EH (cell line): Measurements from ENCODE around the gene CPAMD8.
"Not testable (repeated sequence)": the region's sequence is repeated elsewhere in the genome, so short reads cannot be mapped to it uniquely, and the experiment has no call there.

ENCODE experiments used
- DNase-seq: peaks from one replicate; pipeline ENCODE4 v3.0.0-alpha.2; 2015; ENCODE audit warnings: low read depth

CPAMD8 gene

DNA sequence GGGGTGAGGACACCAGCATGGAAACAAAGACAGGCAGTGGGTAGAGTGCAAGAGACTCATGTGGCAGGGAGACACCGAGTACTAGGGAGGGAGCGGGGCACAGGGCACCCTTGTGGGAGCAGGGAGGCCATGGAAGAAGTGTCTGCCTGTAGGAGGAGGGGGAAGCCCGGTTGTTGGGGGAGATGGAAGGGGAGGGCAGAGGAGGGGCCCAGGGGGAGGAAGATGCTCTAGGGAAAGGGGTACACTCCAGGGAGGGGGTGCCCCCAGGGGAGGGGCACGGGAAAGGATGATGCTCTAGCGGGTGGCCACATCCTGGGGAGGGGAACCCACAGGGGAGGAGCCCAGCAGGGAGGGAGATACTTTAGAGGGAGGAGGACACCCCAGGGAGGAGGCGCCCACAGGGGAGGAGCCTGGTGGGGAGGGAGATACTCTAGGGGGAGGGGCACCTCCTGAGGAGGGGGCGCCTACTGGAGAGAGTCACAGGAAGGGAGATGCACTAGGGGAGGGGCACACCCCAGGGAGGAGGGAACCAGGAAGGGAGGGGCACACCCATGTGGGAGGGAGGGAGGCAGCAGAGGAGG, 24.9 kb downstream of the CPAMD8 start:
- no peak for DNase-seq

- DNase-seq: no peak
Observed at GRCh38 chr19:16998635-16999194, 27.9 kb downstream of the CPAMD8 start.

GRCh38 chr19:16996838-16997490, 29.6 kb downstream of the CPAMD8 start:
- not testable (repeated sequence) for DNase-seq

DNA sequence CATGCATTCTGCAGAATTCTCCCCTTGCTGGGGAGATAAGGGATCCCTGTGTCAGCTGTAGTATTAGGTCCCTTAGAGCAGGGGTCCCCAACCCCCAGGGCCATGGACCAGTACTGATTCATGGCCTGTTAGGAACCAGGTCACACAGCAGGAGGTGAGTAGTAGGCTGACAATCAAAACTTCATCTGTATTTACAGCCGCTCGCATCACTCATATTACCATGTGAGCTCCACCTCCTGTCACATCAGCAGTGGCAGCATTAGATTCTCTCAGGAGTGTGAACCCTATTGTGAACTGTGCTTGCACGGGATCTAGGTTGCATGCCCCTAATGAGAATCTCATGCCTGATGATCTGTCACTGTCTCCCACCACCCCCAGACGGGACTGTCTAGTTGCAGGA, 37.9 kb downstream of the CPAMD8 start:
- DNase-seq: no peak

GRCh38 chr19:16985403-16985802, 41.2 kb downstream of the CPAMD8 start:
- no peak for DNase-seq

- not testable (repeated sequence) for DNase-seq
Observed at GRCh38 chr19:16982586-16982985, 44.0 kb downstream of the CPAMD8 start.

GRCh38 chr19:16978839-16979802, 47.5 kb downstream of the CPAMD8 start:
- no peak for DNase-seq

- DNase-seq: no peak
Observed at GRCh38 chr19:16978156-16978555, 48.5 kb downstream of the CPAMD8 start.

DNA sequence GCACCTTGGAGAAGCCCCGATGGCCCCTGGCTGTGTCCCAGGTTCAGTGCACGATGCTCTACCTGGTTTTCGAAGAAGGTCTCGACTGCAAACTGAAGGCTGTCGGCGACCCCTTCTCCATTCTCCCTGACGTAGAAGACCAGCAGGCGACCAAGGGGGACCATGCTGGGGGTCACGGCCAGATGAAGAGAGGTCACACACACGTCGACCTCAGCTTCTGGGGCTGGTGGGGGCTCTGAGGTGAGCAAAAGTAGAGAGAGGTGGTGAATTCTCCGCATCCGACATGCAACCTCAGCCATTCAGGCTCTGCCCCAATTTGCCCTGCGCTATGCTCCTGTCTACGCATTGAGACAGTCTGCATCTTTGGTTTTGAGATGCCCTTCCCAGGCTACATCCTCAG, 49.3 kb downstream of the CPAMD8 start:
- DNase-seq: no peak

GRCh38 chr19:16976446-16976845, 50.2 kb downstream of the CPAMD8 start:
- no peak for DNase-seq

DNA sequence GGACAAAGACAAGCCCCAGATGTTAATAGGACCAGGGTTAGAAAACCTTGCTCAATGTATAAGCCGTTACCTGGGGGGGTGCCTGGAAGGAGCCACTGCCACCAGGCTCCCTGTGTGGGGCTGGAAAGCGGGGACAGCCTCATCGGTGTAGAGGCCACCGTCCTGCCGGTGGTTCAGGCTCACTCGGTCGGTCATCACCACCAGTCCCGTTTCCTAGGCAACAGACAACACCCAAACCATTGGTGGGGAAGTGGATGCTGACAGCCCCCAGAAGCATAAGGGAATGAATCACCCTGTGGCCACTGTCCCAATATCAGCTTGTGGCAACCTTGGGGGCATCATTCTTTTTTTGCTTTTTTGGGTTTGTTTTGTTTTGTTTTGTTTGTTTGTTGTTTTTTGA, 55.8 kb downstream of the CPAMD8 start:
- no peak for DNase-seq

- no peak for DNase-seq
Observed at GRCh38 chr19:16969135-16969534, 57.5 kb downstream of the CPAMD8 start.

GRCh38 chr19:16960996-16961822, 65.4 kb downstream of the CPAMD8 start:
- DNase-seq: peak; percentile 37

DNA sequence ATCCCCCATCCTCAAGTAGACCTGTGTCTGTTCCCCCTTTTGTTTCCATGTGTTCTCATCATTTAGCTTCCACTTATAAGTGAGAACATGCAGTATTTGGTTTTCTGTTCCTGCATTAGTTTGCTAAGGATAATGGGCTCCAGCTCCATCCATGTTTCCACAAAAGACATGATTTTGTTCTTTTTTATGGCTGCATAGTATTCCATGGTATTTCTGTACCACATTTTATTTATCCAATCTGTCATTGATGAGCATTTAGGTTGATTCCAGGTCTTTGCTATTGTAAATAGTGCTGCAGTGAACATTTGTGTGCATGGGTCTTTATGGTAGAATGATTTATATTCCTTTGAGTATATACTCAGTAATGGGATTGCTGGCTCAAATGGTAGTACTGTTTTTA, 68.3 kb downstream of the CPAMD8 start:
- DNase-seq: not testable (repeated sequence)

- no peak for DNase-seq
Observed at GRCh38 chr19:16957855-16958254, 68.8 kb downstream of the CPAMD8 start.

GRCh38 chr19:16957151-16957701, 69.4 kb downstream of the CPAMD8 start:
- no peak for DNase-seq

- no peak for DNase-seq
Observed at GRCh38 chr19:16955161-16955560, 71.4 kb downstream of the CPAMD8 start.

DNA sequence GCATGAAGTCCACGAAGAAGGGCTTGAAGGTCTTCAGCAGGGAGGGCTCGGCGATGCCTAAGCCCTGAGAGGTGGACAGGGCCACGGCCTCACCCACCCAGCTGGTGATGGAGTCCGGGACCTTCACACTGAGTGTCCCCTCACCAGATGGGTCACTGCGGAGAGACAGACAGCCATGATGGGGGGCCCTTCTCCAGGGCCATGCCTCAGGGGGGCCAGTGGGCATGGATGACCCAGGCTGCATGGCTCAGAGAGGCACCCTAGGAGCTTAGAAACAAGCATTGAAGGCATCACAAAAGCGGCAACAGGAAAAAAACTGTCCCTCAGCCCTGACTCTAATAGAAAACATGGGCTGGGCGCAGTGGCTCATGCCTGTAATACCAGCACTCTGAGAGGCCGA, 74.6 kb downstream of the CPAMD8 start:
- no peak for DNase-seq

GRCh38 chr19:16951529-16951928, 75.1 kb downstream of the CPAMD8 start:
- DNase-seq: no peak

DNA sequence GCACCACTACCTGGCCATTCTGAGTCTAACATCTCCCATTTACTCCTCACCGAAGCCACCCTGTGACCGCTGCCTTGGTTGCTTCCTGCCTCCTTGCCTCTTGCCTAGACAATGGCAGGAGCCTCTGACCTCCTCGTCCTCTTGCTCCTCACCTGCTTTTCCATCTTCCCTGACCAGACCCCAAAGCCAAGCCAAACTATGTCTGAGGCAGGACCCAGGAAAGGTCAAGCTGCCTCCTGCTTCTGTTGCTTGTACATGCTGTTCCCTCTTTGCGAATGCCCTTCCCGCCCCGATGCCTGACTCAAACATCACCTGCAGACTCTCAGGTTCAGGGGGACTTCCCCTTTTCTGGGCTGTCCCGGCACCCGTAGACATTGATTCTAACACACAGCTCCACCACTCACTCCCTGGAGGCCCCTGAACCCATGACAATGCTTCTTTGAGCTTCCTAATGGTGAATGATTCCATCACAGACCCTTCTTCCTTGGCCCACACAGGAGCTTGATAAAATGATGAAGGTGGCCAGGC, 77.0 kb downstream of the CPAMD8 start:
- no peak for DNase-seq
